Activated CD4-positive, alpha-beta T cell treated with anti-CD3 and anti-CD28 coated beads for 36 hours (primary cell): ENCODE data around the gene ERVFRD-1. TPM values are rescaled to one million over a fixed set of nuclear protein-coding genes. Genes with fewer than 3 reads are reported as not detected.

Source experiments
- ATAC-seq: fragments of 200-7000 bp; cut with Tn5 transposase; one replicate; pipeline ENCODE4 v1.10.0; 2021; ENCODE audit warnings: mild to moderate bottlenecking, moderate library complexity
- CTCF ChIA-PET: fragments of 350-600 bp; sonication (Branson Sonifier 250); formaldehyde crosslinking; loops from one replicate; lab custom pipeline; 2021; ENCODE audit warnings: antibody characterized with exemption; lab: Charles Lee
- POLR2A ChIA-PET: fragments of 350-600 bp; sonication (Branson Sonifier 250); formaldehyde crosslinking; loops from one replicate; lab custom pipeline; 2021; ENCODE audit warnings: antibody characterized with exemption, inconsistent platforms; lab: Charles Lee
- DNase-seq: peaks from one replicate; pipeline ENCODE4 v3.0.0-alpha.2; 2020
- H3K27ac Mint-ChIP-seq: one replicate; pipeline ENCODE4 v1.8.0; 2021; ENCODE audit warnings: mixed read lengths
- H3K27me3 Mint-ChIP-seq: one replicate; pipeline ENCODE4 v1.8.0; 2021; ENCODE audit warnings: mixed read lengths
- H3K36me3 Mint-ChIP-seq: one replicate; pipeline ENCODE4 v1.8.0; 2021; ENCODE audit warnings: low read depth, mixed read lengths
- H3K4me1 Mint-ChIP-seq: one replicate; pipeline ENCODE4 v1.8.0; 2021; ENCODE audit warnings: mixed read lengths
- H3K4me3 Mint-ChIP-seq: one replicate; pipeline ENCODE4 v1.8.0; 2021; ENCODE audit warnings: mild to moderate bottlenecking, moderate library complexity, mixed read lengths
- H3K9me3 Mint-ChIP-seq: one replicate; pipeline ENCODE4 v1.8.0; 2021; ENCODE audit warnings: low read depth, mixed read lengths
- intact Hi-C, 2 experiments: fragments of 100-400 bp; cut with DNase I in 1 of 2; cut with micrococcal nuclease in 1 of 2; formaldehyde crosslinking; loops; one replicate each; pipeline versions ENCODE4 v1.14.2 to v1.15.1; 2022 to 2024; cut with DNase I, micrococcal nuclease
- total RNA-seq, 2 experiments: library from RNA; stranded (reverse); gene quantifications; one replicate each; pipeline ENCODE4 v1.2.3, GENCODE V29; 2021

Gene ERVFRD-1
- total RNA-seq, 2 experiments from 2014 or later: not detected

DNA sequence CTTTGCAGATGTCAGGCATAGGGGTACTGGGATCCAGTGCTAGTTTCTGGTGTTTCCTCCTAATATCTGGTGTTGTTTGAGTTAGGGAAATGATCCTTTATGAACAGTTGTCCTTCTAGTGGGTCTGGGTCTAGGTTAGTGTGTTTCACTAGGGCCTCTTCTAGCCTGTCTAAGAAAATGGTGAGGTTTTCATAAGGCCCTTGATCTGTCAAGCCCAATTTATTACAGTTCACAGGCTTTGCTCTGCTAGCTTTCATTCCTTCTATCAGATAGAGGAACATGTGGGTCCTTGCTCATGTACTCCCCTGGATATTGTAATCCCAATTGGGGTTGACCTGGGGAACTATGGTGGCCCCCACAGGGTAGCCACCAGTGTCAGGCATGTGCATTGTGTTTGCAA, 2.8 kb downstream of the ERVFRD-1 start:
- no peak for ATAC-seq
- no peak overlapping the region for H3K4me3 Mint-ChIP-seq
- H3K9me3 Mint-ChIP-seq: no peaks in the 10 kb centered on the region
- intact Hi-C loops: no loop called here
- ChIA-PET CTCF (no interaction called here), POLR2A (interaction anchor here (0.6 kb wide), 1 partner anchor 27 kb away, joined by 3 read pairs; no protein-coding TSS in a partner anchor)
- H3K27ac Mint-ChIP-seq: no peak overlapping the region
- H3K36me3 Mint-ChIP-seq: no peaks in the 10 kb centered on the region
- no peaks in the 10 kb centered on the region for H3K27me3 Mint-ChIP-seq
- no peak for DNase-seq
- peaks cover 16% of the 10 kb centered on the region for H3K4me1 Mint-ChIP-seq

DNA sequence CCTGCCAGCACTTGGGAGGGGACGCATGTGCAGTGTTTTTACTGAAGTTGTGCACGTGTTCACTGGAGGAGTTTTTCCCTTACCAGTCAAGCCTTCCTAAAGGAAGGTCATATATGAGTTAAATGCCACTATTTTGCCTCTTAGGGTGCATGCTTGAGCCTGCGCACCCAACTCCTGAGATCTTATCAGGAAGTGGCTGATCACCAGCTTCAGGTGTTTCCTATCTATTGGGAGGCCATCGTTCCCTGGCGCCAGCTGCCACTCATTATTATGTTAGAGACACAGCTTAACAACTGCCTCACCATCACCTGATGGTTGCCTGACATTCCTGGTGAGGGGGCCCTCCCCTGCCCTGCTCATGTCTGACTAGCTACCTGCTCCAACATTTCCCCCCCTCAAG, 8.5 kb downstream of the ERVFRD-1 start:
- peaks cover 2% of the 10 kb centered on the region for H3K9me3 Mint-ChIP-seq
- intact Hi-C loops: no loop called here
- no peak overlapping the region for H3K4me3 Mint-ChIP-seq
- no peak overlapping the region for H3K27ac Mint-ChIP-seq
- peaks cover 28% of the 10 kb centered on the region for H3K36me3 Mint-ChIP-seq
- H3K27me3 Mint-ChIP-seq: no peaks in the 10 kb centered on the region
- DNase-seq: no peak
- peaks cover 9% of the 10 kb centered on the region for H3K4me1 Mint-ChIP-seq
- ChIA-PET POLR2A (no interaction called here), CTCF (no interaction called here)
- no peak for ATAC-seq

- CTCF ChIA-PET: no interaction called here
- no peak overlapping the region for H3K4me3 Mint-ChIP-seq
These were observed 10.1 kb downstream of the ERVFRD-1 start for GRCh38 chr6:11101417-11101816.

DNA sequence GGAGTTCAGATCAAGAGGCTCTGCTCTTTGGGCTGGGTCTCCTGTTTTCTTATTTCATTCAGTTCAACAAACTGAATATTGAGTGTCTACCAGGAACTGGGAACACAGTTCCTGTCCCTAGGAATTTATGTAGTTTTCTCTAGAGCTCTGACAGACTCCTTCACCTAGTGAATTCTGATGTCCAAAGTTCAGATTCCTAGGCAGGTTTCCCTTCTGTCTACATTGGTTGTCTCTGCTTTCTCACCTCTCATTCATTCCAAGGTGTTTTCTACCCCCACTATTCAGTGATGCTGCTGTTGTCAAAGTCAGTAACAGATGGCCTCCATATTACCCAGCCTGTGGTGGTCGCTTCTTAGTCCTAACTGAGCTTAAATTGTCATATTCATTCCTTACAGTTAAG, 13.5 kb downstream of the ERVFRD-1 start:
- POLR2A ChIA-PET: no interaction called here
- DNase-seq: no peak
- Mint-ChIP-seq H3K27ac (no peak overlapping the region), H3K4me1 (peaks cover 29% of the 10 kb centered on the region), H3K4me3 (no peak overlapping the region), H3K36me3 (peaks cover 36% of the 10 kb centered on the region), H3K9me3 (peaks cover 2% of the 10 kb centered on the region), H3K27me3 (no peaks in the 10 kb centered on the region)
- intact Hi-C loops: loop anchor here in 1 of 2 experiments (5.0 to 10.0 kb wide), 2 partner anchors 269 to 693 kb away; no protein-coding TSS in a partner anchor
- ATAC-seq: no peak
- CTCF ChIA-PET: interaction anchor here (1.1 kb wide), 1 partner anchor 9 kb away, joined by 4 read pairs; no protein-coding TSS in a partner anchor

More at GRCh38 chr6:11101417-11101816, 10.1 kb downstream of the ERVFRD-1 start:
- Mint-ChIP-seq H3K27ac (no peak overlapping the region), H3K27me3 (no peaks in the 10 kb centered on the region), H3K9me3 (peaks cover 2% of the 10 kb centered on the region), H3K4me1 (peaks cover 13% of the 10 kb centered on the region), H3K36me3 (peaks cover 33% of the 10 kb centered on the region)
- DNase-seq: no peak
- no peak for ATAC-seq
- intact Hi-C loops: no loop called here
- POLR2A ChIA-PET: no interaction called here

GRCh38 chr6:11097476-11097875, 14.0 kb downstream of the ERVFRD-1 start:
- no peak overlapping the region for H3K4me3 Mint-ChIP-seq

GRCh38 chr6:11096109-11096508, 15.4 kb downstream of the ERVFRD-1 start:
- ATAC-seq (no peak), DNase-seq (peak; percentile 42)
- peaks cover 25% of the 10 kb centered on the region for H3K36me3 Mint-ChIP-seq
- ChIA-PET POLR2A (no interaction called here), CTCF (interaction anchor here (0.9 to 2.0 kb wide), 5 partner anchors 18 to 400 kb away, joined by 3 to 5 read pairs (median 3); no protein-coding TSS in a partner anchor)
- peaks cover 2% of the 10 kb centered on the region for H3K9me3 Mint-ChIP-seq
- H3K27me3 Mint-ChIP-seq: no peaks in the 10 kb centered on the region
- H3K4me3 Mint-ChIP-seq: peak overlapping the region; percentile 96
- peak overlapping the region; percentile 44 for H3K27ac Mint-ChIP-seq
- intact Hi-C loops: loop anchor here in 1 of 2 experiments (5.0 to 10.0 kb wide), 2 partner anchors 271 to 691 kb away; no protein-coding TSS in a partner anchor
- peaks cover 28% of the 10 kb centered on the region for H3K4me1 Mint-ChIP-seq

More at GRCh38 chr6:11097476-11097875, 14.0 kb downstream of the ERVFRD-1 start:
- H3K4me1 Mint-ChIP-seq: peaks cover 32% of the 10 kb centered on the region
- no peak overlapping the region for H3K27ac Mint-ChIP-seq
- H3K36me3 Mint-ChIP-seq: peaks cover 32% of the 10 kb centered on the region
- DNase-seq (no peak), ATAC-seq (no peak)
- CTCF ChIA-PET: interaction anchor here (1.1 kb wide), 1 partner anchor 9 kb away, joined by 4 read pairs; no protein-coding TSS in a partner anchor
- peaks cover 2% of the 10 kb centered on the region for H3K9me3 Mint-ChIP-seq
- intact Hi-C loops: loop anchor here in 1 of 2 experiments (5.0 to 10.0 kb wide), 2 partner anchors 270 to 693 kb away; no protein-coding TSS in a partner anchor
- POLR2A ChIA-PET: no interaction called here
- H3K27me3 Mint-ChIP-seq: no peaks in the 10 kb centered on the region

DNA sequence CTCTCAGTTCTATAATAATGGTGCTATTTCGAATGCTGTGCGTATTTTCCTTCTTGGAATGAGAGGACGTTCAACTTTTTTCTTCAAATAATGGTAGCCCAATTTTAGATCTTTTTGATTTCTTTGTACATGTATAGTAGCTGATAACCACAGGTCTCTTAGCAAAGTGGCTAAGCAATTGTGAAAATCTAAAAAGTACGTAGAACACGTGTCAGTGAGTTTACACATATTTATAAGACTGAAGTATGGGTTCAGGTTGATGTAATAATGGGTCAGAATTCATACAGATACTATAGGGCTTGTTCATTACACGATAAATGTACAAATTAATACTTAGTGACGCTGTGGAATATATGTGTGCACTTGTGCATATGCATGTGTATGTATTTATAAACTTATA, 16.6 kb downstream of the ERVFRD-1 start:
- ATAC-seq (no peak), DNase-seq (no peak)
- Mint-ChIP-seq H3K9me3 (no peaks in the 10 kb centered on the region), H3K36me3 (peaks cover 19% of the 10 kb centered on the region), H3K27me3 (no peaks in the 10 kb centered on the region), H3K4me1 (peaks cover 25% of the 10 kb centered on the region), H3K4me3 (peak overlapping the region; percentile 96), H3K27ac (peak overlapping the region; percentile 97)
- intact Hi-C loops: loop anchor here (1.0 to 10.0 kb wide), 6 partner anchors 42 to 690 kb away; partner anchors contain the start of gene NEDD9 (in 1 of the 2)
- ChIA-PET CTCF (interaction anchor here (1.7 to 2.0 kb wide), 2 partner anchors 24 to 401 kb away, joined by 4 to 5 read pairs; no protein-coding TSS in a partner anchor), POLR2A (no interaction called here)

DNA sequence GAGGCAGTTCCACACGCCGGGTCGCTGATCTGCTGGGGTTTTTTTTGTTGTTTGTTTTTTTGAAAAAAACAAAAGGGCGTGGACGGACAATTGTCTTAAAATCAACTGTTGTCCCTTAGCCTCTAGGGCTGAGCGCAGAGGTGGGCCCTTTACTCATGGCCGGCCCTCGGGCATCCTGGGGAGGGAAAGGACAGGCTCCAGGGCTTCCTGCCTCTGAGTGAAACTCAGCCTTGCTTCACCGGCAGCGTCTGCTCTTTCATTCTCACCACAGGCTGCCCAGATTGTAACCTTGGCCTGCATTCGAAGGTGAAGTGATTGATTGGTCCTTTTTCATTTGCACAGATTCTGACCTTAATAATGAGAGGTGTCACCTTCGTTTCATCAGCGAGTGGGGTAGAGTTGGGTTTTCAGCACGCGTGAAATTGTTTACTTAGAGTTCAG, 17.1 kb downstream of the ERVFRD-1 start:
- H3K4me3 Mint-ChIP-seq: peak overlapping the region; percentile 96
- intact Hi-C loops: loop anchor here (1.0 to 10.0 kb wide), 6 partner anchors 43 to 690 kb away; partner anchors contain the start of gene NEDD9 (in 1 of the 2)

DNA sequence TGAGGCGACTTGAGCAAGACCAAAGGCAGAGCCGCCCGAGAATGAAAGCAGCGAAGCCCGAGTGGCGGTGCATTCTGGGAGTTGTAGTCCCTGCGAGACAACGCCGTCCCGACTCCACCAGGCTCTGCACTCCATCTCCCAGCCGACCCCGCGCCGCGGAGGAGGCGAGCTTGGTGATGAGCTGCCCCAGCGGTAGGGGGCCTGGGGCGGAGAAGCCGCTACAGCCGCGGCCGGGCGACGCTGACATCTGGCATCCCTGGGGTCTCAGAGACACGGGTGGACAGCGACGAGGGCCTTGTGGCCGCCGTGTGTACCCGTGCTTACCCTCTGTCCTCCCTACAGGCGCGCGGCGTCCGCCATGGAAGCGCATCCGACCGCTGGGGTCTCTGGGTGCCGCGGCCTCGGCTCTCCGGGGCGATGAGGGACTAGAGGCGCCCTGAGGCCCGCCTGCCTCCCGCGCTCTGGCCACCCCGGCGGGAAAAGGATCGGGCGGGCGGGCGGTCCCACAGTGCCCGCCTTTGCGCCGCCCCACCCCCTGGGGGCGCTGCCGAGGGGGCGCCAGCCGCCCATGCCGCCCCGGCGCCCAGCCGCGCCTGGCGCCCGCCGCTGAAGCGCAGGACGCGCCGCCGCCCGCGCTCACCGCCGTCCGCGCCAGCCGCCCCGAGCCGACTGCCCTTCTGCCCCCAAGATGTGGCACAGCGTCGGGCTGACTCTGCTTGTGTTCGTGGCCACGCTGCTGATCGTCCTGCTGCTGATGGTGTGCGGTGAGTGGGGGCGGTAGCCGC, 17.7 kb downstream of the ERVFRD-1 start, which contains the start of gene SMIM13:
TSS of gene SMIM13 (plus strand) at position 209 of the 785 bp plus-strand sequence. CDS start at position 689, 480 bp downstream.
- ChIA-PET CTCF (interaction anchor here (0.6 to 1.5 kb wide), 5 partner anchors 78 to 1919 kb away, joined by 3 to 7 read pairs (median 3); no protein-coding TSS in a partner anchor), POLR2A (interaction anchor here (0.6 kb wide), 1 partner anchor 399 kb away, joined by 3 read pairs; the partner anchor contains the start of gene PAK1IP1)
- ATAC-seq: peak; percentile 95
- Mint-ChIP-seq H3K9me3 (no peaks in the 10 kb centered on the region), H3K27ac (peak within 1 kb of the TSS; percentile 99), H3K4me3 (peak within 1 kb of the TSS; percentile 96), H3K36me3 (peaks cover 10% of the 10 kb centered on the region), H3K27me3 (no peaks in the 10 kb centered on the region), H3K4me1 (peaks cover 25% of the 10 kb centered on the region)
- intact Hi-C loops: loop anchor here (1.0 to 10.0 kb wide), 14 partner anchors 43 to 919 kb away; partner anchors contain the start of genes MAK (in 2 of the 2), C6orf52 (in 1 of the 2), ELOVL2 (in 1 of the 2) and HIVEP1 (in 1 of the 2)
- DNase-seq: peak; percentile 98

More for the DNA sequence above, 17.1 kb downstream of the ERVFRD-1 start:
- Mint-ChIP-seq H3K27me3 (no peaks in the 10 kb centered on the region), H3K36me3 (peaks cover 15% of the 10 kb centered on the region), H3K9me3 (no peaks in the 10 kb centered on the region), H3K4me1 (peaks cover 25% of the 10 kb centered on the region), H3K27ac (peak overlapping the region; percentile 97)
- ChIA-PET POLR2A (no interaction called here), CTCF (interaction anchor here (0.6 kb wide), 1 partner anchor 81 kb away, joined by 3 read pairs; no protein-coding TSS in a partner anchor)
- DNase-seq: peak; percentile 68
- peak; percentile 20 for ATAC-seq

DNA sequence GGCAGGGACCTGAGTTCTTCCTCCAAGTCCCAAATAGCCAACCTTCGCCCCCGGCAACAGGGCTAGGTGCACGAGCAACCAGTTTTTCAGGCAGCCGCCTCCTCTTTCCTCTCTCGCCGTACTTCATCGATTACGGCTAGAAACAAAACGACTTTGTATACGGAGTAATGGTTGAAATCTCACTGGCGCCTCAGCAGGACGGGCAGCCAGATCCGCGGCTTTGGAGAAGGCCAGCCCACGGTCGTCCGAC, 18.2 kb downstream of the ERVFRD-1 start:
- ATAC-seq (peak; percentile 21), DNase-seq (no peak)
- Mint-ChIP-seq H3K27ac (peak overlapping the region; percentile 99), H3K4me1 (peaks cover 25% of the 10 kb centered on the region), H3K4me3 (peak overlapping the region; percentile 96), H3K9me3 (no peaks in the 10 kb centered on the region), H3K27me3 (no peaks in the 10 kb centered on the region), H3K36me3 (peaks cover 8% of the 10 kb centered on the region)
- intact Hi-C loops: loop anchor here (1.0 to 10.0 kb wide), 13 partner anchors 44 to 920 kb away; partner anchors contain the start of genes MAK (in 2 of the 2), C6orf52 (in 1 of the 2), ELOVL2 (in 1 of the 2) and HIVEP1 (in 1 of the 2)
- ChIA-PET POLR2A (no interaction called here), CTCF (interaction anchor here (0.6 to 1.5 kb wide), 3 partner anchors 78 to 274 kb away, joined by 3 to 7 read pairs (median 7); no protein-coding TSS in a partner anchor)
